Stomach smooth muscle (tissue), 2 donors: ENCODE data around the gene CCNY.
A peak's percentile ranks its signal among the peaks of the same experiment; 100 is the strongest.
"Not testable (repeated sequence)": the region's sequence is repeated elsewhere in the genome, so short reads cannot be mapped to it uniquely, and the experiment has no call there.

Experiments
- H3K27ac ChIP-seq: one replicate; pipeline ENCODE4 v1.7.0; 2013; ENCODE audit warnings: mild to moderate bottlenecking, low read length, inconsistent platforms
- H3K27me3 ChIP-seq, 2 donors: one replicate each; pipeline ENCODE4 v1.7.0; 2013; ENCODE audit warnings: low read length in 2 of 2; ENCODE audit not compliant: insufficient read depth in 2 of 2, control insufficient read depth in 1 of 2
- H3K36me3 ChIP-seq, 2 donors: one replicate each; pipeline ENCODE4 v1.7.0; 2013; ENCODE audit warnings: low read length in 2 of 2; ENCODE audit not compliant: control insufficient read depth in 2 of 2, insufficient read depth in 2 of 2
- H3K4me1 ChIP-seq: one replicate; pipeline ENCODE4 v1.7.0; 2013; ENCODE audit warnings: low read length; ENCODE audit not compliant: control insufficient read depth, insufficient read depth
- H3K4me3 ChIP-seq, 2 donors: one replicate each; pipeline ENCODE4 v1.7.0; 2013; ENCODE audit warnings: low read length in 2 of 2
- H3K9ac ChIP-seq, 2 donors: one replicate each; pipeline ENCODE4 v1.7.0; 2013; ENCODE audit warnings: low read length in 2 of 2, mild to moderate bottlenecking in 1 of 2
- H3K9me3 ChIP-seq, 2 donors: one replicate each; pipeline ENCODE4 v1.7.0; 2013; ENCODE audit warnings: low read length in 2 of 2; ENCODE audit not compliant: control insufficient read depth in 2 of 2
- donor health status: healthy.
- donor health status: Pancreatic carcinoma.

Gene CCNY

GRCh38 chr10:35394411-35394851 is 58.1 kb downstream of the CCNY start:
- H3K4me1 ChIP-seq = peaks cover 40% of the 10 kb centered on the region

DNA sequence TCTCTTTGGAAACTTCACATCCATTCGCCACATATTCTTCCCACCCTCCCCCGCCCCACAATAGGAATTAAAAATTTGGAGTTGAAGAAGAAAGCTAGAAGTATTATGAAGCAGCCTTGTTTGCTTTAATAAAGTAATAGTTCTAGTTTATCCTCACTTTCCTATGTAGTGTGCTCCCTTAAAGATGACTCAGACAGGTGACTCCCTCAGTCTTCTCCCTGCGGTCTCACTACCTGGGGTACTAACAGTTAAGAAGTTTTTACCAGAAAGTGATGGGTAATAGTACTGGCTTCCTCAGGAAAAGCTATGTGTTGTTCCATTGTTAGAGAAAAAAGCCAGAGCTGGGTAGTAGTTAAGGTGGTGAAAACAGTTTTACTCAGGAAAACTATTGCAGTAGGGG is 58.6 kb downstream of the CCNY start:
- Histone ChIP-seq H3K9me3 (no peaks in the 10 kb centered on the region), H3K27me3 (no peaks in the 10 kb centered on the region), H3K27ac (no peak overlapping the region), H3K9ac (no peak overlapping the region), H3K4me3 (no peak overlapping the region), H3K4me1 (peaks cover 45% of the 10 kb centered on the region), H3K36me3 (no peaks in the 10 kb centered on the region)

More at GRCh38 chr10:35394411-35394851, 58.1 kb downstream of the CCNY start:
- Histone ChIP-seq H3K27ac (no peak overlapping the region), H3K9me3 (no peaks in the 10 kb centered on the region), H3K36me3 (no peaks in the 10 kb centered on the region), H3K9ac (no peak overlapping the region), H3K27me3 (no peaks in the 10 kb centered on the region), H3K4me3 (no peak overlapping the region)

- no peak overlapping the region for H3K27ac ChIP-seq
- no peaks in the 10 kb centered on the region for H3K9me3 ChIP-seq
- H3K27me3 ChIP-seq = no peaks in the 10 kb centered on the region
- H3K36me3 ChIP-seq = no peaks in the 10 kb centered on the region
- peaks cover 54% of the 10 kb centered on the region for H3K4me1 ChIP-seq
- no peak overlapping the region for H3K9ac ChIP-seq
- H3K4me3 ChIP-seq = no peak overlapping the region
Measured at GRCh38 chr10:35396560-35397434, 60.5 kb downstream of the CCNY start.

GRCh38 chr10:35397953-35398352 is 61.6 kb downstream of the CCNY start:
- Histone ChIP-seq H3K4me3 (no peak overlapping the region), H3K27ac (no peak overlapping the region), H3K36me3 (no peaks in the 10 kb centered on the region), H3K27me3 (no peaks in the 10 kb centered on the region), H3K4me1 (peaks cover 50% of the 10 kb centered on the region), H3K9me3 (no peaks in the 10 kb centered on the region), H3K9ac (no peak overlapping the region)

GRCh38 chr10:35398355-35398754 is 62.0 kb downstream of the CCNY start:
- H3K4me3 ChIP-seq = no peak overlapping the region
- H3K27me3 ChIP-seq = no peaks in the 10 kb centered on the region
- H3K4me1 ChIP-seq = peaks cover 50% of the 10 kb centered on the region
- no peak overlapping the region for H3K9ac ChIP-seq
- no peaks in the 10 kb centered on the region for H3K36me3 ChIP-seq
- H3K9me3 ChIP-seq = no peaks in the 10 kb centered on the region
- H3K27ac ChIP-seq = no peak overlapping the region

- Histone ChIP-seq H3K9me3 (no peaks in the 10 kb centered on the region), H3K9ac (no peak overlapping the region), H3K27ac (no peak overlapping the region), H3K4me3 (no peak overlapping the region), H3K36me3 (no peaks in the 10 kb centered on the region), H3K4me1 (peaks cover 50% of the 10 kb centered on the region), H3K27me3 (no peaks in the 10 kb centered on the region)
Measured at GRCh38 chr10:35398908-35399307, 62.6 kb downstream of the CCNY start.

DNA sequence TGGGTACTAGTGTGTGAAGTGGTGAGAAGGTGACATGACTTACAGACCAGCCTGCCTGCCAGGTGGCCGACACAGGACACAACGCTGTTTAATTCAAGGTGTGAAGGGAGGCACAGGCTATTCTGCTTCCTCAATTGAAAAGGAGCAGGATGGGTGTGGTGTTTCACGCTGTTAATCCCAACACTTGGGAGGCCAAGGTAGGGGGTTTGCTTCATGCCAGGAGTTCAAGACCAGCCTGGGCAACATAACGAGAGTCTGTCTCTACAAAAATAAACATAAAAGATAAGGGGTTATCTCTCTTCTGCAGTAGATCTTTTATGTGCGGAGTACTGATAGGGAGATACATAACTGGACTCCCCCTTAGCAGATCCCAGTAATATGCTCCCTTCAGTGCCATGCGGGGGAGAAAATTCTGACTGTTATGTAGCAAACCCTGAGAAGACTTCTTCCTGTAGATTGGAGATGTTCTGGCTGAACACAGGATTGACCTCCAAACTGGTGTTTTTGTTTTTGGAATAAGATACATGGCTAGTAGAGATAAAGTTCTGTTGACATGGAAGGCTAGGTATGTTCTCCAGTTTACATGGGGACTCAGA is 63.2 kb downstream of the CCNY start:
- H3K4me3 ChIP-seq = no peak overlapping the region
- no peaks in the 10 kb centered on the region for H3K9me3 ChIP-seq
- H3K36me3 ChIP-seq = no peaks in the 10 kb centered on the region
- H3K4me1 ChIP-seq = peaks cover 47% of the 10 kb centered on the region
- H3K27me3 ChIP-seq = no peaks in the 10 kb centered on the region
- H3K27ac ChIP-seq = no peak overlapping the region
- no peak overlapping the region for H3K9ac ChIP-seq

DNA sequence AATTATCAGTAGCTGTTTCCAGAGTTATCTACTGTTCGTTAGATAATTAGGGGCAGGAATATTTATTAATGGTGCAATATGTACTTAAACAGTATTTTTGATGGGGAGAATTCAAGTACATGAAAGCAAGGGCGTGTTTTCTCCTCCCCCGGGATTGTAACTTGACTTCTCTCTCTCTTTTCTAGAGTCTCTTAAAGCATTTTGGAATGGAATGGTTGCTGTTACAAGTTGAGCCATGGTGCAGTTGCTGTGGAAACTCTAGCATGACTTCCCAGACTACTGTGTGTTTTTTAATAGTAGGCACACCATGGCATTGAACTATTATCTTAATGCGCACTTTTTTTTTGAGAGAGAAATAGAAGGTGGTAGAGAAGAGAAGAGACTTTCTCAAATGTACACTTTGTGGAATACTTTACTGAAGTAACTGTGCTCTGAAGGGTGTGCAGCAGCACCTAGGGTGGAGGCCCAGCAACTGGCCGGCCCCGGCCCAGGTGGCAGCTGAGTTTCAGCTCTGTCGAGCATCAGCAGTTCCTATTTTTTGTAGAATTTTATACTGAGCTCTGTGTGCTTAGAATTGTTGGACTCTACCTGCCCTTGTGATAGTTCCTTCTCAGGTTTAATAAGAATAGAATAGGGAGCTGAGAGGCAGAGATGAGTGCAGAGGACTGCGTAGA is 64.4 kb downstream of the CCNY start:
- H3K27ac ChIP-seq = no peak overlapping the region
- H3K4me3 ChIP-seq = peak overlapping the region in 1 of 2 donors; percentile 5
- no peaks in the 10 kb centered on the region for H3K36me3 ChIP-seq
- peaks cover 40% of the 10 kb centered on the region for H3K4me1 ChIP-seq
- H3K9ac ChIP-seq = no peak overlapping the region
- no peaks in the 10 kb centered on the region for H3K9me3 ChIP-seq
- no peaks in the 10 kb centered on the region for H3K27me3 ChIP-seq

GRCh38 chr10:35403491-35403890 is 67.2 kb downstream of the CCNY start:
- H3K27ac ChIP-seq, H3K9ac ChIP-seq, H3K36me3 ChIP-seq, H3K27me3 ChIP-seq, H3K4me3 ChIP-seq, H3K9me3 ChIP-seq: not testable (repeated sequence)
- peaks cover 23% of the 10 kb centered on the region for H3K4me1 ChIP-seq

DNA sequence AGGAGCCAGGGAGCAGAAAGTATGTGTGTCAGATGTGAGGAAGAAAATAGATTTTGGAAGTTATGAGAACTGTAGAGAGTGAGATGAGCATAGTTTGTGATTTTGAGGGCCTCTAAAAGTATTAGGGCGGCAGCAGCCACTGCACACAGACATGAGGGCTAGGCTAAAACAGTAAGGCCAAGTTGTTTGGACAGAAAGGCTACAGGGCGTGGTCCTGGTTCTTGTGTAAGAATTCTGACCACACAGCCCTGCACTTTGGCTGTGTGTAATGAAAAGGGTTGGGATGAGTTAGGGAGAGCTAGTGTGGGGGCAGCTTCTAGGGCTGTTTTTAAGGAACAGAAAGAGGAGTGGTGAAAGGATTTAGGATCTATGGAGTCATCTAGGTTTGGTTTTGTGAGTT is 67.8 kb downstream of the CCNY start:
- not testable (repeated sequence) for H3K27ac ChIP-seq
- H3K4me1 ChIP-seq = peaks cover 20% of the 10 kb centered on the region

More for the DNA sequence above, 67.8 kb downstream of the CCNY start:
- not testable (repeated sequence) for H3K9ac ChIP-seq, H3K4me3 ChIP-seq, H3K36me3 ChIP-seq, H3K9me3 ChIP-seq, H3K27me3 ChIP-seq
